Upper lobe of left lung (tissue), 4 donors: ENCODE results near the gene TECTA.

Source experiments
- CTCF ChIP-seq, 6 experiments: fragments of 450-650 bp in 4 of 6; fragments of 200-600 bp in 2 of 6; sonication (generic) in 2 of 6; IDR thresholded peaks; one replicate each; pipeline ENCODE4 v1.5.1; 2016 to 2019; ENCODE audit warnings: antibody characterized with exemption in 6 of 6
- POLR2A ChIP-seq, 4 donors: fragments of 450-650 bp; IDR thresholded peaks; one replicate each; pipeline ENCODE4 v1.5.1; 2016 to 2017; ENCODE audit warnings: antibody characterized with exemption in 4 of 4, mild to moderate bottlenecking in 2 of 4
- POLR2AphosphoS5 ChIP-seq, 2 donors: sonication (generic); formaldehyde crosslinking; IDR thresholded peaks; one replicate each; pipeline ENCODE4 v1.5.1; 2017; ENCODE audit warnings: antibody characterized with exemption in 2 of 2

- TF ChIP-seq POLR2AphosphoS5 (IDR thresholded peaks at IDR 0.05) (no peak), CTCF (IDR thresholded peaks at IDR 0.05) (no peak), POLR2A (IDR thresholded peaks at IDR 0.05) (no peak)
Observed at GRCh38 chr11:121223161-121223560, 122.1 kb downstream of the TECTA start.
